Neural progenitor cell (in vitro differentiated cells): ENCODE measurements around the gene SUN1. TPM values are rescaled to one million over a fixed set of nuclear protein-coding genes. Genes with fewer than 3 reads are reported as not detected.
A peak's percentile ranks its signal among the peaks of the same experiment; 100 is the strongest.

Experiments
- DNase-seq: peaks from one replicate; pipeline ENCODE4 v3.0.0-alpha.2; 2016; ENCODE audit warnings: low spot score
- H2AFZ ChIP-seq: fragments of 200-600 bp; sonication (generic); replicated peaks from 2 replicates; pipeline ENCODE4 v1.6.1; 2016; ENCODE audit warnings: antibody characterized with exemption
- H3F3A ChIP-seq: fragments of 200-600 bp; sonication (generic); 2 replicates; pipeline ENCODE4 v1.6.1; 2016; ENCODE audit warnings: antibody characterized with exemption, low read depth
- H3K27ac ChIP-seq: fragments of 200-600 bp; sonication (generic); 2 replicates; pipeline ENCODE4 v1.5.1; 2016; ENCODE audit warnings: mild to moderate bottlenecking
- H3K27me3 ChIP-seq: fragments of 200-600 bp; sonication (generic); 2 replicates; pipeline ENCODE4 v1.6.1; 2016; ENCODE audit warnings: mild to moderate bottlenecking, moderate library complexity
- H3K36me3 ChIP-seq: fragments of 200-600 bp; sonication (generic); 2 replicates; pipeline ENCODE4 v1.5.1; 2016
- H3K4me1 ChIP-seq: fragments of 200-600 bp; sonication (generic); 2 replicates; pipeline ENCODE4 v1.6.1; 2016; ENCODE audit warnings: mixed run types
- H3K4me2 ChIP-seq: fragments of 200-600 bp; sonication (generic); 2 replicates; pipeline ENCODE4 v1.6.1; 2016
- H3K4me3 ChIP-seq: fragments of 200-600 bp; sonication (generic); 2 replicates; pipeline ENCODE4 v1.5.1; 2016
- H3K79me2 ChIP-seq: fragments of 200-600 bp; sonication (generic); 2 replicates; pipeline ENCODE4 v1.6.1; 2016; ENCODE audit warnings: low read depth
- H3K9ac ChIP-seq: fragments of 200-600 bp; sonication (generic); 2 replicates; pipeline ENCODE4 v1.6.1; 2016
- H3K9me3 ChIP-seq: fragments of 200-600 bp; sonication (generic); 2 replicates; pipeline ENCODE4 v1.5.1; 2016; ENCODE audit warnings: low read depth
- H4K20me1 ChIP-seq: fragments of 200-600 bp; sonication (generic); 2 replicates; pipeline ENCODE4 v1.6.1; 2016; ENCODE audit warnings: low read depth
- H3K27ac Mint-ChIP-seq: 3 replicates; pipeline ENCODE4 v1.8.0; 2021; ENCODE audit warnings: mixed read lengths
- H3K27me3 Mint-ChIP-seq: 2 replicates; pipeline ENCODE4 v1.8.0; 2022; ENCODE audit warnings: low read depth, mild to moderate bottlenecking, inconsistent platforms, moderate library complexity, mixed read lengths; ENCODE audit not compliant: insufficient read depth
- H3K36me3 Mint-ChIP-seq: 3 replicates; pipeline ENCODE4 v1.8.0; 2021; ENCODE audit warnings: mixed read lengths
- H3K4me1 Mint-ChIP-seq: 3 replicates; pipeline ENCODE4 v1.8.0; 2021; ENCODE audit warnings: mixed read lengths
- H3K4me3 Mint-ChIP-seq: 3 replicates; pipeline ENCODE4 v1.8.0; 2021; ENCODE audit warnings: mild to moderate bottlenecking, moderate library complexity, mixed read lengths
- H3K9me3 Mint-ChIP-seq: 3 replicates; pipeline ENCODE4 v1.8.0; 2020; ENCODE audit warnings: mixed read lengths
- CTCF ChIP-seq: fragments of 200-600 bp; sonication (generic); IDR thresholded peaks from 2 replicates; pipeline ENCODE4 v1.5.1; 2017; ENCODE audit warnings: antibody characterized with exemption, mild to moderate bottlenecking
- EZH2 ChIP-seq: fragments of 200-600 bp; sonication (generic); IDR thresholded peaks from 2 replicates; pipeline ENCODE4 v1.6.1; 2017; ENCODE audit warnings: antibody characterized with exemption, mild to moderate bottlenecking, moderate library complexity
- EZH2phosphoT487 ChIP-seq: fragments of 200-600 bp; sonication (generic); IDR thresholded peaks from 2 replicates; pipeline ENCODE4 v1.6.1; 2017; ENCODE audit warnings: antibody characterized with exemption
- total RNA-seq: library from RNA; depleted of rRNA; stranded (reverse); fragments of >200 nt; gene quantifications from 2 replicates; pipeline ENCODE4 v1.2.3, GENCODE V29; 2015; ENCODE audit warnings: low replicate concordance

Gene SUN1
- total RNA-seq, 1 donor from 2014 or later, result 104 TPM

- DNase-seq, result no peak
- Mint-ChIP-seq H3K27me3 (peaks cover 2% of the 10 kb centered on the region), H3K27ac (peak overlapping the region; percentile 66), H3K4me3 (no peak overlapping the region), H3K4me1 (peaks cover 20% of the 10 kb centered on the region), H3K9me3 (no peaks in the 10 kb centered on the region), H3K36me3 (peaks cover 4% of the 10 kb centered on the region)
- Histone ChIP-seq H3K27ac (no peak overlapping the region), H4K20me1 (peaks cover 74% of the 10 kb centered on the region), H2AFZ (no peak overlapping the region), H3K4me2 (no peak overlapping the region), H3K4me1 (no peaks in the 10 kb centered on the region), H3K4me3 (no peak overlapping the region), H3K9me3 (no peaks in the 10 kb centered on the region), H3K9ac (no peak overlapping the region), H3K36me3 (no peaks in the 10 kb centered on the region), H3K79me2 (peaks cover 100% of the 10 kb centered on the region), H3K27me3 (no peaks in the 10 kb centered on the region), H3F3A (no peaks in the 10 kb centered on the region)
- TF ChIP-seq EZH2 (no peak), EZH2phosphoT487 (no peak), CTCF (no peak)
Measured at GRCh38 chr7:830069-830468, 2.2 kb upstream of the SUN1 start.

GRCh38 chr7:831596-832166, 595 bp upstream of the SUN1 start:
- no peak overlapping the region for H3K4me3 ChIP-seq
- H3K4me2 ChIP-seq, result no peak overlapping the region
- no peak overlapping the region for H3K9ac ChIP-seq

GRCh38 chr7:832968-833424, 720 bp downstream of the SUN1 start:
- no peaks in the 10 kb centered on the region for H3F3A ChIP-seq
- peak overlapping the region; percentile 52 for H3K27ac Mint-ChIP-seq
- H3K4me3 ChIP-seq, result no peak overlapping the region
- no peak overlapping the region for H3K9ac ChIP-seq
- H3K27ac ChIP-seq, result no peak overlapping the region
- no peaks in the 10 kb centered on the region for H3K27me3 Mint-ChIP-seq
- peaks cover 22% of the 10 kb centered on the region for H3K4me1 Mint-ChIP-seq
- H3K4me3 Mint-ChIP-seq, result no peak overlapping the region
- H4K20me1 ChIP-seq, result peaks cover 82% of the 10 kb centered on the region
- no peaks in the 10 kb centered on the region for H3K27me3 ChIP-seq
- H3K9me3 Mint-ChIP-seq, result no peaks in the 10 kb centered on the region
- peaks cover 100% of the 10 kb centered on the region for H3K79me2 ChIP-seq
- H3K36me3 Mint-ChIP-seq, result peaks cover 4% of the 10 kb centered on the region
- no peaks in the 10 kb centered on the region for H3K9me3 ChIP-seq
- no peak for DNase-seq
- no peak overlapping the region for H2AFZ ChIP-seq
- H3K4me2 ChIP-seq, result no peak overlapping the region
- TF ChIP-seq EZH2, result no peak
- TF ChIP-seq CTCF, result no peak
- no peak for TF ChIP-seq EZH2phosphoT487
- H3K4me1 ChIP-seq, result no peaks in the 10 kb centered on the region
- H3K36me3 ChIP-seq, result no peaks in the 10 kb centered on the region

More at GRCh38 chr7:831596-832166, 595 bp upstream of the SUN1 start:
- Mint-ChIP-seq H3K9me3 (no peaks in the 10 kb centered on the region), H3K4me1 (peaks cover 21% of the 10 kb centered on the region), H3K4me3 (no peak overlapping the region), H3K27me3 (no peaks in the 10 kb centered on the region), H3K27ac (no peak overlapping the region), H3K36me3 (peaks cover 4% of the 10 kb centered on the region)
- no peak overlapping the region for H3K27ac ChIP-seq
- peaks cover 100% of the 10 kb centered on the region for H3K79me2 ChIP-seq
- H3K4me1 ChIP-seq, result no peaks in the 10 kb centered on the region
- TF ChIP-seq EZH2phosphoT487 (no peak), CTCF (no peak), EZH2 (no peak)
- H2AFZ ChIP-seq, result no peak overlapping the region
- H3K9me3 ChIP-seq, result no peaks in the 10 kb centered on the region
- H3F3A ChIP-seq, result no peaks in the 10 kb centered on the region
- H3K36me3 ChIP-seq, result no peaks in the 10 kb centered on the region
- H3K27me3 ChIP-seq, result no peaks in the 10 kb centered on the region
- DNase-seq, result no peak
- H4K20me1 ChIP-seq, result peaks cover 76% of the 10 kb centered on the region
